Panc1 (cell line): ENCODE data around the gene GSS.

Source experiments
- CTCF ChIP-seq: fragments of 450-650 bp; IDR thresholded peaks from 2 replicates; pipeline ENCODE4 v1.5.1; 2017; ENCODE audit warnings: mild to moderate bottlenecking
- POLR2AphosphoS5 ChIP-seq: IDR thresholded peaks from 2 replicates; pipeline ENCODE4 v1.6.1; 2012; ENCODE audit warnings: mild to moderate bottlenecking, low read depth, low read length, moderate library complexity
- REST ChIP-seq, 2 experiments: IDR thresholded peaks; 2 replicates each; pipeline ENCODE4 v1.6.1; 2011 to 2012; ENCODE audit warnings: low read depth in 2 of 2, control low read depth in 1 of 2, low read length in 1 of 2, mild to moderate bottlenecking in 1 of 2, moderate library complexity in 1 of 2; ENCODE audit not compliant: insufficient read depth in 1 of 2
- SIN3A ChIP-seq: IDR thresholded peaks from 2 replicates; pipeline ENCODE4 v1.6.1; 2012; ENCODE audit warnings: low read depth, mild to moderate bottlenecking, low read length, moderate library complexity, borderline replicate concordance; ENCODE audit not compliant: insufficient read depth

GRCh38 chr20:34994509-34995131, 39.0 kb upstream of the GSS start:
- TF ChIP-seq CTCF (no peak), REST (IDR thresholded peaks at IDR 0.05; ENCODE audit: insufficient read depth in 1 of 2, low read depth in 2 of 2, low read length in 1 of 2) (no peak), SIN3A (no peak), POLR2AphosphoS5 (no peak)
